Mammary epithelial cell (primary cell): ENCODE measurements around the gene BMAL2.

Experiments used
- CTCF ChIP-seq, 2 donors: IDR thresholded peaks in 1 of 2; conservative IDR thresholded peaks in 1 of 2; 2 replicates each; pipeline ENCODE4 v1.5.1; 2011 to 2012; ENCODE audit warnings: inconsistent platforms in 2 of 2, low read length in 2 of 2, mild to moderate bottlenecking in 2 of 2, control low read depth in 1 of 2, low read depth in 1 of 2; ENCODE audit not compliant: insufficient read depth in 1 of 2; ENCODE audit errors: extremely low read depth in 1 of 2
- EZH2 ChIP-seq: IDR thresholded peaks from 2 replicates; pipeline ENCODE4 v1.6.1; 2012; ENCODE audit warnings: low read length, inconsistent platforms, borderline replicate concordance

GRCh38 chr12:27316947-27317346 lies 15.7 kb upstream of the BMAL2 start:
- TF ChIP-seq CTCF (conservative IDR thresholded peaks at IDR 0.05 in 1 of 2, IDR thresholded peaks at IDR 0.05 in 1 of 2; ENCODE audit: extremely low read depth in 1 of 2, insufficient read depth in 1 of 2, low read depth in 1 of 2, low read length in 2 of 2) (no peak), EZH2 (no peak)
